Measurements from ENCODE around the gene ZNF426.
A peak's percentile ranks its signal among the peaks of the same experiment; 100 is the strongest.

GRCh38 chr19:9566729-9567128 is 28.3 kb upstream of the ZNF426 start:
- TF ChIP-seq CTCF (conservative IDR thresholded peaks at IDR 0.05; ENCODE audit: low read length) (peak; percentile 61), EZH2phosphoT487 (IDR thresholded peaks at IDR 0.05; ENCODE audit: borderline replicate concordance, low read depth, low read length) (no peak)
